Peyer's patch (tissue), 4 donors: ENCODE data around the gene KRT79. TPM values are rescaled to one million over a fixed set of nuclear protein-coding genes. Genes with fewer than 3 reads are reported as not detected.

ENCODE experiments used
- DNase-seq, 3 donors: peaks; one replicate each; pipeline ENCODE4 v3.0.0-alpha.2; 2017 to 2019
- H3K27ac ChIP-seq, 4 donors: fragments of 200-600 bp; sonication (generic); one replicate each; pipeline ENCODE4 v1.5.1; 2016 to 2019
- H3K27me3 ChIP-seq, 2 donors: fragments of 200-600 bp; sonication (generic); one replicate each; pipeline ENCODE4 v1.5.1; 2019
- H3K36me3 ChIP-seq, 3 donors: fragments of 200-600 bp; sonication (generic); one replicate each; pipeline ENCODE4 v1.5.1; 2016 to 2019
- H3K4me1 ChIP-seq, 4 donors: fragments of 200-600 bp; sonication (generic); one replicate each; pipeline ENCODE4 v1.5.1; 2016 to 2019
- H3K4me3 ChIP-seq, 4 donors: fragments of 200-600 bp; sonication (generic); 1 replicate in 3 of 4; 2 replicates in 1 of 4; pipeline ENCODE4 v1.5.1; 2016 to 2019; ENCODE audit warnings: mild to moderate bottlenecking in 1 of 4
- H3K9me3 ChIP-seq, 4 donors: fragments of 200-600 bp; sonication (generic); one replicate each; pipeline ENCODE4 v1.5.1; 2016 to 2019; ENCODE audit warnings: mild to moderate bottlenecking in 1 of 4
- POLR2A ChIP-seq, 2 donors: fragments of 450-650 bp; IDR thresholded peaks; one replicate each; pipeline ENCODE4 v1.5.1; 2017; ENCODE audit warnings: antibody characterized with exemption in 2 of 2, mild to moderate bottlenecking in 2 of 2, moderate library complexity in 2 of 2
- total RNA-seq, 4 donors: library from RNA; depleted of rRNA; stranded (reverse); fragments of >200 nt; gene quantifications; one replicate each; pipeline ENCODE4 v1.1.0, GENCODE V29; 2016
- TF ChIP-seq, protein P1 (sequence below), 6 experiments: fragments of 450-650 bp in 4 of 6; fragments of 200-600 bp in 2 of 6; sonication (generic) in 1 of 6; IDR thresholded peaks; one replicate each; pipeline ENCODE4 v1.5.1; 2017 to 2019; ENCODE audit warnings: antibody characterized with exemption in 6 of 6, mild to moderate bottlenecking in 3 of 6, moderate library complexity in 1 of 6

KRT79 gene
- total RNA-seq, 4 donors from 2014 or later: not detected

GRCh38 chr12:52850681-52851080 is 16.6 kb upstream of the KRT79 start:
- Histone ChIP-seq H3K4me1 (no peaks in the 10 kb centered on the region), H3K4me3 (no peak overlapping the region), H3K27ac (no peak overlapping the region), H3K9me3 (no peaks in the 10 kb centered on the region), H3K27me3 (no peaks in the 10 kb centered on the region), H3K36me3 (no peaks in the 10 kb centered on the region)
- peak in 1 of 3 donors; percentile 12 for DNase-seq
- no peak for TF ChIP-seq POLR2A (IDR thresholded peaks at IDR 0.05)
- TF ChIP-seq, protein P1, sequence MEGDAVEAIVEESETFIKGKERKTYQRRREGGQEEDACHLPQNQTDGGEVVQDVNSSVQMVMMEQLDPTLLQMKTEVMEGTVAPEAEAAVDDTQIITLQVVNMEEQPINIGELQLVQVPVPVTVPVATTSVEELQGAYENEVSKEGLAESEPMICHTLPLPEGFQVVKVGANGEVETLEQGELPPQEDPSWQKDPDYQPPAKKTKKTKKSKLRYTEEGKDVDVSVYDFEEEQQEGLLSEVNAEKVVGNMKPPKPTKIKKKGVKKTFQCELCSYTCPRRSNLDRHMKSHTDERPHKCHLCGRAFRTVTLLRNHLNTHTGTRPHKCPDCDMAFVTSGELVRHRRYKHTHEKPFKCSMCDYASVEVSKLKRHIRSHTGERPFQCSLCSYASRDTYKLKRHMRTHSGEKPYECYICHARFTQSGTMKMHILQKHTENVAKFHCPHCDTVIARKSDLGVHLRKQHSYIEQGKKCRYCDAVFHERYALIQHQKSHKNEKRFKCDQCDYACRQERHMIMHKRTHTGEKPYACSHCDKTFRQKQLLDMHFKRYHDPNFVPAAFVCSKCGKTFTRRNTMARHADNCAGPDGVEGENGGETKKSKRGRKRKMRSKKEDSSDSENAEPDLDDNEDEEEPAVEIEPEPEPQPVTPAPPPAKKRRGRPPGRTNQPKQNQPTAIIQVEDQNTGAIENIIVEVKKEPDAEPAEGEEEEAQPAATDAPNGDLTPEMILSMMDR (IDR thresholded peaks at IDR 0.05): no peak

GRCh38 chr12:52849511-52849910 is 15.4 kb upstream of the KRT79 start:
- TF ChIP-seq, protein P1 (IDR thresholded peaks at IDR 0.05): no peak
- TF ChIP-seq POLR2A (IDR thresholded peaks at IDR 0.05): no peak
- H3K36me3 ChIP-seq: no peaks in the 10 kb centered on the region
- H3K4me3 ChIP-seq: no peak overlapping the region
- H3K27me3 ChIP-seq: no peaks in the 10 kb centered on the region
- H3K27ac ChIP-seq: no peak overlapping the region
- H3K9me3 ChIP-seq: no peaks in the 10 kb centered on the region
- H3K4me1 ChIP-seq: no peaks in the 10 kb centered on the region
- DNase-seq: no peak

- no peaks in the 10 kb centered on the region for H3K36me3 ChIP-seq
- peak in 1 of 3 donors; percentile 31 for DNase-seq
Observed at GRCh38 chr12:52848661-52849255, 14.6 kb upstream of the KRT79 start, which contains the start of gene KRT78. Gene KRT78, minus strand, starts transcription at chr12:52848994. Its CDS starts 64 bp downstream, at chr12:52848930.

DNA sequence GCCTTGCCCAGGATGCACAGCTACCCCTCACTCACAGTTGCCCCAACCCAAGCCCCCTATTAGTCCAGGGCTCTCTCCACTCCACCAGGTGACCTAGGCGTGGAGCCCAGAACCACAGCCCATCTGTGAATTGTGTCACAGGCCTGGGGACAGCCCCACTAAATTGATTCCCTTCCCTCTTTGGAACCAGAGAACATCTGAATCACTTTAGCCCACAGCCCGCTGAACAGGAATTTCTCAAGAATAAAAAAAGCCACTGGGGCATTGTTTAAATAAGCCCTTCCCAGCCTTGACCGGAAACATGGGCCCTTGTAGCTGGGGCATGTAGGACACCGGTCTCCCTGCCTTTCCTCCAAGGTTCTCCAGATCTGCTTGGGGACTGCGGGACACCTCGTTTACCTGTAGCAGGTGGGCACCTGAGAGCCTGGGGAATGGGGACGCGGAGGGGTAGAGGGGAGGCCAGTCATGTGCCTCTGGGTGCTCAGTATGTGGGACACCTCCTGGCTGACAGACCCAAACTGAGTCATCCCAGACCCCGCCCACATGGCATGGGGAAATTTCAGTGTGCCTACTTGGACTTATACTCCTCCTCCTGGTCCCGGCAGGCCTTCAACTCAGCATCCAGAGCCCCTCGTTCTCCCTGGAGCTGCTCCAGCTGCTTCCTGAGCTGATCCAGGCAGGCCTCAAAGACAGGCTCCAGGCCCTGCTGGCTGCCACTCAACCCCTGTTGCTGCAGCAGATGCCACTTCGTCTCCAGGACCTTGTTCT is 13.4 kb upstream of the KRT79 start:
- Histone ChIP-seq H3K27ac (no peak overlapping the region), H3K9me3 (no peaks in the 10 kb centered on the region), H3K4me3 (no peak overlapping the region), H3K27me3 (no peaks in the 10 kb centered on the region), H3K36me3 (no peaks in the 10 kb centered on the region), H3K4me1 (no peaks in the 10 kb centered on the region)
- DNase-seq: peak in 1 of 3 donors; percentile 42
- TF ChIP-seq POLR2A (IDR thresholded peaks at IDR 0.05): no peak
- TF ChIP-seq, protein P1 (IDR thresholded peaks at IDR 0.05): no peak

More at GRCh38 chr12:52848661-52849255, 14.6 kb upstream of the KRT79 start, which contains the start of gene KRT78:
- TF ChIP-seq POLR2A (IDR thresholded peaks at IDR 0.05): no peak
- TF ChIP-seq, protein P1 (IDR thresholded peaks at IDR 0.05): no peak
- no peak within 1 kb of the TSS for H3K27ac ChIP-seq
- no peaks in the 10 kb centered on the region for H3K4me1 ChIP-seq
- no peaks in the 10 kb centered on the region for H3K9me3 ChIP-seq
- no peak within 1 kb of the TSS for H3K4me3 ChIP-seq
- no peaks in the 10 kb centered on the region for H3K27me3 ChIP-seq

GRCh38 chr12:52846356-52846970 is 12.4 kb upstream of the KRT79 start:
- no peak overlapping the region for H3K4me3 ChIP-seq
- DNase-seq: peak in 1 of 3 donors; percentile 13
- TF ChIP-seq, protein P1 (IDR thresholded peaks at IDR 0.05): no peak
- TF ChIP-seq POLR2A (IDR thresholded peaks at IDR 0.05): no peak
- no peak overlapping the region for H3K27ac ChIP-seq
- no peaks in the 10 kb centered on the region for H3K4me1 ChIP-seq
- H3K36me3 ChIP-seq: no peaks in the 10 kb centered on the region
- no peaks in the 10 kb centered on the region for H3K27me3 ChIP-seq
- no peaks in the 10 kb centered on the region for H3K9me3 ChIP-seq
